K562 (cell line): ENCODE results near the gene POC1B. TPM values are rescaled to one million over a fixed set of nuclear protein-coding genes. Genes with fewer than 3 reads are reported as not detected.

ENCODE experiments used
- ATAC-seq: fragments of 200-7000 bp; cut with Tn5 transposase; 3 replicates; pipeline ENCODE4 v1.9.1; 2020; ENCODE audit warnings: moderate library complexity
- BruUV-seq: library from RNA; stranded (reverse); fragments of 400-500 nt; replicated peaks from 2 replicates; lab custom pipeline; 2021; lab: Mats Ljungman, UMichigan
- CTCF ChIA-PET: fragments of 300-600 bp; formaldehyde crosslinking; extraction: SDS; loops from one replicate; lab custom pipeline; 2021; ENCODE audit warnings: low intra/inter-chr PET ratio; lab: Yijun Ruan, JAX
- POLR2A ChIA-PET: fragments of 300-600, 350-650 bp; sonication (Branson Sonifier 250); formaldehyde crosslinking; extraction: SDS; loops from one replicate; lab custom pipeline; 2021; ENCODE audit warnings: antibody characterized with exemption, inconsistent platforms; lab: Yijun Ruan, JAX
- DNase-seq, 4 experiments: peaks; one replicate each; pipeline versions ENCODE4 v3.0.0 to v3.0.0-alpha.2; 2011 to 2018; ENCODE audit warnings: low spot score in 3 of 4, mixed read lengths in 3 of 4; ENCODE audit errors: extremely low read depth in 1 of 4
- FAIRE-seq: peaks from 2 replicates; lab custom pipeline; 2011; peaks lifted over from hg19 to GRCh38; lab: Jason Lieb, UNC
- H2AFZ ChIP-seq: 2 replicates; pipeline ENCODE4 v1.6.0; 2011; ENCODE audit warnings: low read depth, low read length, control low read depth, inconsistent platforms
- H3K27ac ChIP-seq: fragments of 200-600 bp; 3 replicates; pipeline ENCODE4 v1.8.0; 2011; ENCODE audit warnings: low read depth, mild to moderate bottlenecking, control low read depth, inconsistent platforms, low read length, moderate library complexity, mixed read lengths; ENCODE audit errors: extremely low read depth
- H3K27me3 ChIP-seq, 2 experiments: fragments of 300-600 bp in 1 of 2; 2 replicates in 1 of 2; 3 replicates in 1 of 2; pipeline versions ENCODE4 v1.6.0 to v1.8.0; 2011; ENCODE audit warnings: inconsistent platforms in 2 of 2, low read length in 2 of 2, mild to moderate bottlenecking in 1 of 2, mixed read lengths in 1 of 2, moderate library complexity in 1 of 2; ENCODE audit not compliant: control insufficient read depth in 2 of 2, insufficient read depth in 2 of 2
- H3K36me3 ChIP-seq: fragments of 300-600 bp; 3 replicates; pipeline ENCODE4 v1.8.0; 2011; ENCODE audit warnings: mild to moderate bottlenecking, low read length, inconsistent platforms; ENCODE audit not compliant: control insufficient read depth, insufficient read depth
- H3K4me1 ChIP-seq, 2 experiments: fragments of 200-600 bp in 1 of 2; replicated peaks in 1 of 2; 2 replicates in 1 of 2; 3 replicates in 1 of 2; pipeline versions ENCODE4 v1.5.1 to v1.8.0; 2011; ENCODE audit warnings: inconsistent platforms in 2 of 2, low read length in 2 of 2, mild to moderate bottlenecking in 1 of 2, mixed read lengths in 1 of 2, moderate library complexity in 1 of 2; ENCODE audit not compliant: control insufficient read depth in 2 of 2, insufficient read depth in 2 of 2
- H3K4me2 ChIP-seq: 2 replicates; pipeline ENCODE4 v1.6.1; 2011; ENCODE audit warnings: low read length, control low read depth, inconsistent platforms, mixed read lengths; ENCODE audit not compliant: insufficient read depth
- H3K4me3 ChIP-seq: fragments of 200-600 bp; sonication (generic), shearing (Covaris generic); 2 replicates; pipeline ENCODE4 v1.5.1; 2016; ENCODE audit warnings: control low read depth, inconsistent platforms
- H3K79me2 ChIP-seq: fragments of 200-600 bp; 3 replicates; pipeline ENCODE4 v1.8.0; 2011; ENCODE audit warnings: low read length, inconsistent platforms; ENCODE audit not compliant: control insufficient read depth, insufficient read depth
- H3K9ac ChIP-seq, 2 experiments: 2 replicates each; pipeline versions ENCODE4 v1.6.0 to v1.6.1; 2011; ENCODE audit warnings: low read depth in 2 of 2, low read length in 2 of 2, control low read depth in 1 of 2, inconsistent platforms in 1 of 2, mild to moderate bottlenecking in 1 of 2, mixed read lengths in 1 of 2; ENCODE audit not compliant: insufficient read depth in 1 of 2
- H3K9me1 ChIP-seq: one replicate; pipeline ENCODE4 v1.6.0; 2011; ENCODE audit warnings: inconsistent platforms, mild to moderate bottlenecking, low read length, moderate library complexity; ENCODE audit not compliant: control insufficient read depth, insufficient read depth
- H3K9me3 ChIP-seq: replicated peaks from 2 replicates; pipeline ENCODE4 v1.5.1; 2011; ENCODE audit warnings: low read depth, low read length, inconsistent platforms; ENCODE audit not compliant: control insufficient read depth, insufficient read depth
- H4K20me1 ChIP-seq: replicated peaks from 2 replicates; pipeline ENCODE4 v1.6.1; 2011; ENCODE audit warnings: low read length, inconsistent platforms, mixed read lengths; ENCODE audit not compliant: control insufficient read depth, insufficient read depth
- HDAC8 ChIP-seq: fragments of 450-650 bp; IDR thresholded peaks from 2 replicates; pipeline ENCODE4 v1.6.1; 2016; ENCODE audit warnings: mild to moderate bottlenecking, missing genetic modification characterization, moderate library complexity, missing compliant biosample characterization
- MAFK ChIP-seq: IDR thresholded peaks from 2 replicates; pipeline ENCODE4 v1.6.1; 2011; ENCODE audit warnings: low read length, improper control_type of control experiment
- MLX ChIP-seq, 2 experiments: fragments of 450-650 bp in 1 of 2; sonication (generic) in 1 of 2; formaldehyde crosslinking; conservative IDR thresholded peaks; 2 replicates each; pipeline versions ENCODE4 v1.4.0 to v1.8.1; 2020 to 2022; ENCODE audit warnings: mild to moderate bottlenecking in 1 of 2, missing genetic modification reagents in 1 of 2
- POLR3A ChIP-seq: IDR thresholded peaks from 2 replicates; pipeline ENCODE4 v1.6.1; 2011; ENCODE audit warnings: borderline replicate concordance, mild to moderate bottlenecking, moderate library complexity; ENCODE audit not compliant: insufficient read length, insufficient read depth; ENCODE audit errors: extremely low read depth
- RNF2 ChIP-seq: sonication (generic); IDR thresholded peaks from 2 replicates; pipeline ENCODE4 v1.6.1; 2016
- THAP12 ChIP-seq: fragments of 250-450 bp; sonication (Bioruptor Pico); IDR thresholded peaks from 2 replicates; pipeline ENCODE4 v1.9.0; 2021; ENCODE audit warnings: mild to moderate bottlenecking, inconsistent platforms
- THRA ChIP-seq: fragments of 450-650 bp; IDR thresholded peaks from 2 replicates; pipeline ENCODE4 v1.6.1; 2017; ENCODE audit warnings: mild to moderate bottlenecking, moderate library complexity
- ZNF584 ChIP-seq: fragments of 200-800 bp; sonication (Bioruptor generic); IDR thresholded peaks from 2 replicates; pipeline ENCODE4 v1.6.1; 2016; ENCODE audit warnings: low read depth, mild to moderate bottlenecking, missing genetic modification characterization, missing compliant biosample characterization
- WGBS: fragments of 100-300 bp; shearing (Covaris generic); methylation state at CpG from one replicate; pipeline ENCODE4 v1.1.6; 2016; ENCODE audit warnings: low coverage, mixed read lengths; ENCODE audit not compliant: insufficient coverage; ENCODE audit errors: missing lambda C conversion rate; 5-methylcytosine and 5-hydroxymethylcytosine counted together
- in situ Hi-C: fragments of 300-500 bp; cut with MboI; formaldehyde crosslinking; loops from 4 replicates; pipeline ENCODE4 v1.15.0; 2018; ENCODE audit warnings: inconsistent platforms, mixed read lengths
- intact Hi-C: fragments of 100-400 bp; cut with micrococcal nuclease; formaldehyde crosslinking; loops from 2 replicates; pipeline ENCODE4 v1.14.2; 2022
- polyA plus RNA-seq, 8 experiments: library from polyadenylated mRNA; depleted of rRNA in 4 of 8; stranded (reverse) in 5 of 8; unstranded in 3 of 8; fragments of >200 nt; fragmentation: Nextera tagmentation in 2 of 8; fragmentation: Illumina TruSeq in 1 of 8; extraction: Ambion mirVana in 2 of 8; extraction: Trizol in 1 of 8; gene quantifications; 2 replicates each; pipeline versions ENCODE4 v1.2.1 to v1.2.3, GENCODE V29; 2011 to 2014; ENCODE audit warnings: inconsistent platforms in 1 of 8, missing spikeins in 1 of 8
- total RNA-seq, 7 experiments: library from RNA; depleted of rRNA in 6 of 7; stranded (reverse); fragments of >200 nt in 6 of 7; fragmentation: Illumina TruSeq in 2 of 7; extraction: Trizol in 2 of 7; gene quantifications; 2 replicates each; pipeline versions ENCODE4 v1.2.1 to v1.2.3, GENCODE V29; 2011 to 2021; ENCODE audit warnings: low replicate concordance in 1 of 7

The POC1B gene
- total and polyA plus RNA-seq, 9 of the 15 experiments (the other 6 are each of a cell fraction or from before 2014, with no cell fraction given), result 4.5 to 16.1 (median 10.4) TPM

- FAIRE-seq, result no peak
- CTCF ChIA-PET, result no interaction called here
- no peak overlapping the region for H3K27ac ChIP-seq
These were observed 139.7 kb downstream of the POC1B start for GRCh38 chr12:89386138-89386537.

More at GRCh38 chr12:89386138-89386537, 139.7 kb downstream of the POC1B start:
- H3K9me1 ChIP-seq, result no peaks in the 10 kb centered on the region
- in situ Hi-C loops (no loop called here), intact Hi-C loops (no loop called here)
- H3K4me3 ChIP-seq, result no peak overlapping the region
- no peak overlapping the region for H2AFZ ChIP-seq
- BruUV-seq, result no TSS peak
- H3K9ac ChIP-seq, result no peak overlapping the region
- H3K4me1 ChIP-seq, result peaks cover 0 to 26% of the 10 kb centered on the region in 2 experiments; a peak in 3 of 5 replicates
- no peak for ATAC-seq
- no peaks in the 10 kb centered on the region for H3K36me3 ChIP-seq
- no peak for DNase-seq
- H4K20me1 ChIP-seq, result no peaks in the 10 kb centered on the region
- no peaks in the 10 kb centered on the region for H3K9me3 ChIP-seq
- 30% methylated on average over 3 of the region's 3 CpGs for WGBS
- TF ChIP-seq ZNF584 (no peak), THAP12 (CRISPR knock-in tag) (no peak), THRA (no peak), POLR3A (no peak), RNF2 (no peak), MLX (CRISPR knock-in tag; conservative IDR thresholded peaks at IDR 0.05) (no peak), MAFK (no peak), HDAC8 (tag) (no peak)
- H3K79me2 ChIP-seq, result no peaks in the 10 kb centered on the region
- H3K27me3 ChIP-seq, result 0 out of 5 replicates have a peak, but pooled peaks cover 0 to 2% of the 10 kb centered on the region in 2 experiments
- H3K4me2 ChIP-seq, result no peak overlapping the region
- POLR2A ChIA-PET, result no interaction called here
